ENCODE results near the gene ZNF683.

ZNF683 gene

GRCh38 chr1:26391450-26391849 is 18.9 kb upstream of the ZNF683 start:
- Histone ChIP-seq H3K4me2 (ENCODE audit: low read depth, low read length, poor library complexity, severe bottlenecking) (peak overlapping the region; percentile 53), H4K20me1 (ENCODE audit: insufficient read depth, low read length, poor library complexity, severe bottlenecking) (no peaks in the 10 kb centered on the region), H3K9ac (ENCODE audit: low read depth, low read length, poor library complexity, severe bottlenecking) (peak overlapping the region; percentile 55), H3F3A (ENCODE audit: low read depth) (no peaks in the 10 kb centered on the region), H3K27me3 (ENCODE audit: insufficient read depth, low read length, poor library complexity, severe bottlenecking) (no peaks in the 10 kb centered on the region), H3K9me2 (replicated peaks; ENCODE audit: low read depth, low read length) (no peaks in the 10 kb centered on the region), H3K4me1 (ENCODE audit: insufficient read depth, low read length, poor library complexity, severe bottlenecking) (peaks cover 29% of the 10 kb centered on the region), H3K79me2 (ENCODE audit: insufficient read depth, low read length) (no peaks in the 10 kb centered on the region), H3K36me3 (ENCODE audit: insufficient read depth, low read length) (no peaks in the 10 kb centered on the region), H3K9me3 (ENCODE audit: insufficient read depth, low read depth, low read length) (no peaks in the 10 kb centered on the region), H3K4me3 (ENCODE audit: low read length, poor library complexity, severe bottlenecking) (no peak overlapping the region), H2AFZ (ENCODE audit: low read length) (peak overlapping the region; percentile 69; the same call in 1 of the 2 replicates)
- TF ChIP-seq, protein P1, sequence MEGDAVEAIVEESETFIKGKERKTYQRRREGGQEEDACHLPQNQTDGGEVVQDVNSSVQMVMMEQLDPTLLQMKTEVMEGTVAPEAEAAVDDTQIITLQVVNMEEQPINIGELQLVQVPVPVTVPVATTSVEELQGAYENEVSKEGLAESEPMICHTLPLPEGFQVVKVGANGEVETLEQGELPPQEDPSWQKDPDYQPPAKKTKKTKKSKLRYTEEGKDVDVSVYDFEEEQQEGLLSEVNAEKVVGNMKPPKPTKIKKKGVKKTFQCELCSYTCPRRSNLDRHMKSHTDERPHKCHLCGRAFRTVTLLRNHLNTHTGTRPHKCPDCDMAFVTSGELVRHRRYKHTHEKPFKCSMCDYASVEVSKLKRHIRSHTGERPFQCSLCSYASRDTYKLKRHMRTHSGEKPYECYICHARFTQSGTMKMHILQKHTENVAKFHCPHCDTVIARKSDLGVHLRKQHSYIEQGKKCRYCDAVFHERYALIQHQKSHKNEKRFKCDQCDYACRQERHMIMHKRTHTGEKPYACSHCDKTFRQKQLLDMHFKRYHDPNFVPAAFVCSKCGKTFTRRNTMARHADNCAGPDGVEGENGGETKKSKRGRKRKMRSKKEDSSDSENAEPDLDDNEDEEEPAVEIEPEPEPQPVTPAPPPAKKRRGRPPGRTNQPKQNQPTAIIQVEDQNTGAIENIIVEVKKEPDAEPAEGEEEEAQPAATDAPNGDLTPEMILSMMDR (conservative IDR thresholded peaks at IDR 0.05; ENCODE audit: low read length), result peak; percentile 98
- no peak for TF ChIP-seq EZH2phosphoT487 (IDR thresholded peaks at IDR 0.05; ENCODE audit: borderline replicate concordance)

DNA sequence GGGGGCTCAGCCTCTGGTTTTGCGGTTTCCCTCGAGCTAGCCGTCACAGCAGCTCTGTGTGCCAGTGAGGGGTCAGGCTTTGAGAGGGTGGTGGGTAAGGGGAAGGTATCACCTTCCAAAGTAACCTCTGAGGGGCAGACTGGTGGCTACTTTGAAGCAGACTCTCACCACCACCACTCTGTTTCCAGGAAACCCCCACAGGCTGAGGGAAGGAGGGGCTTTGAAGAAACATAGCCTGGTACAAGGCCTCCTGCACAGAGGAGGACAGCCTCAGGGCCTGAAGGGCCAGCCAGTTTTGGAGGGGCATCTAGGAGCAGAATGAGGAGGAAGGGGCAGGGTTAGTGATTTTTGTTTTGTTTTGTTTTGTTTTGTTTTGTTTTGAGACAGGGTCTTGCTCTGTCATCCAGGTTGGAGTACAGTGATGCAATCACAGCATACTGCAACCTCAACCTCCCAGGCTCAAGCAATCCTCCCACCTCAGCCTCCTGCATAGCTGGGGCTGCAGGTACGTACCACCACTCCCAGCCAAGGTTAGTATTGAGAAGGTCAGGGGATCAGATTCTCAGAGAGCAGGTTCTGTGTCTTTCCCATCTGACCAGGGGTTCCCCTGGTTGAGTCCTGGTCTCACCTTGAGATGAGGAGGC is 17.2 kb upstream of the ZNF683 start:
- Histone ChIP-seq H4K20me1 (ENCODE audit: insufficient read depth, low read length, poor library complexity, severe bottlenecking) (no peaks in the 10 kb centered on the region), H3K9me3 (ENCODE audit: insufficient read depth, low read depth, low read length) (no peaks in the 10 kb centered on the region), H3F3A (ENCODE audit: low read depth) (no peaks in the 10 kb centered on the region), H3K79me2 (ENCODE audit: insufficient read depth, low read length) (no peaks in the 10 kb centered on the region), H3K9ac (ENCODE audit: low read depth, low read length, poor library complexity, severe bottlenecking) (peak overlapping the region; percentile 51), H3K4me2 (ENCODE audit: low read depth, low read length, poor library complexity, severe bottlenecking) (peak overlapping the region; percentile 51), H3K4me1 (ENCODE audit: insufficient read depth, low read length, poor library complexity, severe bottlenecking) (peaks cover 44% of the 10 kb centered on the region), H3K4me3 (ENCODE audit: low read length, poor library complexity, severe bottlenecking) (peak overlapping the region; percentile 27), H2AFZ (ENCODE audit: low read length) (0 out of 2 replicates have a peak overlapping the region, but pooled peaks have one; percentile 14), H3K36me3 (ENCODE audit: insufficient read depth, low read length) (no peaks in the 10 kb centered on the region), H3K9me2 (replicated peaks; ENCODE audit: low read depth, low read length) (no peaks in the 10 kb centered on the region), H3K27me3 (ENCODE audit: insufficient read depth, low read length, poor library complexity, severe bottlenecking) (no peaks in the 10 kb centered on the region)
- TF ChIP-seq EZH2phosphoT487 (IDR thresholded peaks at IDR 0.05; ENCODE audit: borderline replicate concordance), result no peak
- TF ChIP-seq, protein P1 (conservative IDR thresholded peaks at IDR 0.05; ENCODE audit: low read length), result 0 out of 2 replicates have a peak, but pooled peaks have one; percentile 9

- Histone ChIP-seq H3K9me3 (ENCODE audit: insufficient read depth, low read depth, low read length) (no peaks in the 10 kb centered on the region), H3K4me2 (ENCODE audit: low read depth, low read length, poor library complexity, severe bottlenecking) (peak overlapping the region; percentile 51), H3K36me3 (ENCODE audit: insufficient read depth, low read length) (no peaks in the 10 kb centered on the region), H3K9ac (ENCODE audit: low read depth, low read length, poor library complexity, severe bottlenecking) (peak overlapping the region; percentile 51), H3K4me1 (ENCODE audit: insufficient read depth, low read length, poor library complexity, severe bottlenecking) (peaks cover 48% of the 10 kb centered on the region), H3K9me2 (replicated peaks; ENCODE audit: low read depth, low read length) (no peaks in the 10 kb centered on the region), H3K27me3 (ENCODE audit: insufficient read depth, low read length, poor library complexity, severe bottlenecking) (no peaks in the 10 kb centered on the region), H4K20me1 (ENCODE audit: insufficient read depth, low read length, poor library complexity, severe bottlenecking) (no peaks in the 10 kb centered on the region), H2AFZ (ENCODE audit: low read length) (peak overlapping the region; percentile 14; the same call in 1 of the 2 replicates), H3F3A (ENCODE audit: low read depth) (peaks cover 5% of the 10 kb centered on the region; the same call in 1 of the 2 replicates), H3K79me2 (ENCODE audit: insufficient read depth, low read length) (no peaks in the 10 kb centered on the region), H3K4me3 (ENCODE audit: low read length, poor library complexity, severe bottlenecking) (peak overlapping the region; percentile 27)
- TF ChIP-seq EZH2phosphoT487 (IDR thresholded peaks at IDR 0.05; ENCODE audit: borderline replicate concordance), result no peak
- TF ChIP-seq, protein P1 (conservative IDR thresholded peaks at IDR 0.05; ENCODE audit: low read length), result no peak
Measured at GRCh38 chr1:26388791-26389445, 16.4 kb upstream of the ZNF683 start.
